ENCODE results near the gene KRT26.

The KRT26 gene

DNA sequence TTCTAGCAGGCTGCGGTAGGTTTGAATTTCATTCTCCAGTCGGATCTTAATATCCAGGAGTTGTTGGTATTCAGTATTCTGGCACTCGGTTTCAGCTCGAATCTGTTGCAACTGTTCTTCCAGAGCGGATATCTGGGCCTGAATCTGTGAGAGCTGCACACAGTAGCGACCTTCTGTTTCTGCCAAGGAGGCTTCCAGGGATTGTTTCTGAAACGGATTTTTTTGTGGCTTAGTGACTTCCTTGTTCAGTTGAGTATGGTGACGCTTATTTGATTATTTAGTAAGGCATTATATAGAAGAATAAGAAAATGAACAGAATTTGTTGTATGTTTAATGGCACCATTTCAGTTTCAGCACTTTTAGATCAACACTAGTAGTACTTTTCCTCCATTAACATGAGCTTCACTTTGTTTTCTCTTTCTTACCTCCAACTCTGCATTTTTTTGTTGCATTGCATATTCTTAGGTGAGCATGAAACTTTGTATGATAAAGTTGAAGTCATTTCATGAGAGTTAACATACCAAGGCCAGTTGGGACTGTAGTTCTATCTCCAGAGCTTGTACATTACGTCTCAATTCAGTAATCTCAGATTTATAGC is 47.6 kb upstream of the KRT26 start:
- H4K20me1 ChIP-seq (ENCODE audit: insufficient read depth, low read length) = no peaks in the 10 kb centered on the region
- H3K9ac ChIP-seq (ENCODE audit: low read depth, low read length) = peak overlapping the region; percentile 74
- H3K27me3 ChIP-seq (ENCODE audit: insufficient read depth, low read length, poor library complexity) = no peaks in the 10 kb centered on the region
- no peak for TF ChIP-seq EZH2 (IDR thresholded peaks at IDR 0.05; ENCODE audit: borderline replicate concordance, low read depth, low read length, severe bottlenecking)
- TF ChIP-seq, protein P1, sequence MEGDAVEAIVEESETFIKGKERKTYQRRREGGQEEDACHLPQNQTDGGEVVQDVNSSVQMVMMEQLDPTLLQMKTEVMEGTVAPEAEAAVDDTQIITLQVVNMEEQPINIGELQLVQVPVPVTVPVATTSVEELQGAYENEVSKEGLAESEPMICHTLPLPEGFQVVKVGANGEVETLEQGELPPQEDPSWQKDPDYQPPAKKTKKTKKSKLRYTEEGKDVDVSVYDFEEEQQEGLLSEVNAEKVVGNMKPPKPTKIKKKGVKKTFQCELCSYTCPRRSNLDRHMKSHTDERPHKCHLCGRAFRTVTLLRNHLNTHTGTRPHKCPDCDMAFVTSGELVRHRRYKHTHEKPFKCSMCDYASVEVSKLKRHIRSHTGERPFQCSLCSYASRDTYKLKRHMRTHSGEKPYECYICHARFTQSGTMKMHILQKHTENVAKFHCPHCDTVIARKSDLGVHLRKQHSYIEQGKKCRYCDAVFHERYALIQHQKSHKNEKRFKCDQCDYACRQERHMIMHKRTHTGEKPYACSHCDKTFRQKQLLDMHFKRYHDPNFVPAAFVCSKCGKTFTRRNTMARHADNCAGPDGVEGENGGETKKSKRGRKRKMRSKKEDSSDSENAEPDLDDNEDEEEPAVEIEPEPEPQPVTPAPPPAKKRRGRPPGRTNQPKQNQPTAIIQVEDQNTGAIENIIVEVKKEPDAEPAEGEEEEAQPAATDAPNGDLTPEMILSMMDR (IDR thresholded peaks at IDR 0.05; ENCODE audit: borderline replicate concordance, extremely low read depth, low read length, poor library complexity, severe bottlenecking) = no peak
- H3K36me3 ChIP-seq (ENCODE audit: insufficient read depth, low read length) = peaks cover 6% of the 10 kb centered on the region
- H3K27ac ChIP-seq (ENCODE audit: low read length) = peak overlapping the region; percentile 91
- ATAC-seq (ENCODE audit: insufficient read depth, low read depth) (no peak), DNase-seq (no peak)
- peaks cover 18% of the 10 kb centered on the region for H3K79me2 ChIP-seq (ENCODE audit: insufficient read depth, low read length)
- peak overlapping the region; percentile 93 for H2AFZ ChIP-seq (ENCODE audit: low read depth, low read length)
- peak overlapping the region; percentile 80 to 81 for H3K4me3 ChIP-seq (ENCODE audit: low read depth in 1 of 2, low read length in 2 of 2)
- peak overlapping the region; percentile 85 for H3K4me2 ChIP-seq (ENCODE audit: insufficient read depth, low read length)
- no peaks in the 10 kb centered on the region for H3K9me3 ChIP-seq (ENCODE audit: insufficient read depth, low read length, severe bottlenecking)
- peaks cover 28% of the 10 kb centered on the region for H3K4me1 ChIP-seq (ENCODE audit: insufficient read depth, low read length)

DNA sequence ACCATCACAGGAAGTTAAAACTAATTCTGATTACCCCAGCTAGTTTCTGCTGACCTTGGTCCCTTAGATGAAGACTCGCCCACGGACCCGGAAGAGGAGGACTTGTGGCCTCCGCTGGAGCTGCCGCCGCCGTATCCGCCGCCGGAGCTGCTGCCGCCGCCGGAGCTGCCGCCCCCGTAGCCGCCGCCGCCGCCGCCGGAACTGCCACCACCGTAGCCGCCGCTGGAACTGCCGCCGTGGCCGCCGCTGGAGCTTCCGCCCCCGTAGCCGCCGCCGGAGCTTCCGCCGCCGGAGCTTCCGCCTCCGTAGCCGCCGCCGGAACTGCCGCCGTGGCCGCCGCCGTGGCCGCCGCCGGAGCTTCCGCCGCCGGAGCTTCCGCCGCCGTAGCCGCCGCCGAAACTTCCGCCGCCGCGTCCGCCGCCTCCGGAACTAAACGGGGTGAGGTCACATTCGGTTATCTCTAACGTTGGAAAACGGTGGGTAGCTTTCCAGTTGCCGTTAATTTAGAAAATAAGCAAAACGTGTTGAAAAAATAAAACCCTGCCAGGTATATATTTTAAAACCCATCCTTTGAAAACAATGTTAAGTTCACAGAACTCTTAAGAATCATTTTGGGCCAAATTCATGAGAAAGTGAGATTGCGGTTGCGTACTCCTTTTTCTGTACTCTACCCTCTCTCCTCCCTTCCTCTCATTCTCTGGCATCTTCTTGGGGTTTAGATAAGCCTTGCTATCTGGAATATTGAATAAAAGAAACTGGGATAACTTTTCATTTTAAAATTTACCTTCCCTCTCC is 46.9 kb upstream of the KRT26 start:
- Histone ChIP-seq H3K79me2 (ENCODE audit: insufficient read depth, low read length) (peaks cover 18% of the 10 kb centered on the region), H3K36me3 (ENCODE audit: insufficient read depth, low read length) (peaks cover 6% of the 10 kb centered on the region), H3K4me1 (ENCODE audit: insufficient read depth, low read length) (peaks cover 28% of the 10 kb centered on the region), H3K4me3 (ENCODE audit: low read depth in 1 of 2, low read length in 2 of 2) (peak overlapping the region; percentile 80 to 97), H3K27ac (ENCODE audit: low read length) (peak overlapping the region; percentile 91), H2AFZ (ENCODE audit: low read depth, low read length) (peak overlapping the region; percentile 93), H3K9me3 (ENCODE audit: insufficient read depth, low read length, severe bottlenecking) (no peaks in the 10 kb centered on the region), H3K27me3 (ENCODE audit: insufficient read depth, low read length, poor library complexity) (no peaks in the 10 kb centered on the region), H4K20me1 (ENCODE audit: insufficient read depth, low read length) (no peaks in the 10 kb centered on the region), H3K9ac (ENCODE audit: low read depth, low read length) (peak overlapping the region; percentile 74), H3K4me2 (ENCODE audit: insufficient read depth, low read length) (peak overlapping the region; percentile 87)
- ATAC-seq (ENCODE audit: insufficient read depth, low read depth) (peak; percentile 93), DNase-seq (peak; percentile 88)
- no peak for TF ChIP-seq EZH2 (IDR thresholded peaks at IDR 0.05; ENCODE audit: borderline replicate concordance, low read depth, low read length, severe bottlenecking)
- TF ChIP-seq, protein P1 (IDR thresholded peaks at IDR 0.05; ENCODE audit: borderline replicate concordance, extremely low read depth, low read length, poor library complexity, severe bottlenecking) = no peak

DNA sequence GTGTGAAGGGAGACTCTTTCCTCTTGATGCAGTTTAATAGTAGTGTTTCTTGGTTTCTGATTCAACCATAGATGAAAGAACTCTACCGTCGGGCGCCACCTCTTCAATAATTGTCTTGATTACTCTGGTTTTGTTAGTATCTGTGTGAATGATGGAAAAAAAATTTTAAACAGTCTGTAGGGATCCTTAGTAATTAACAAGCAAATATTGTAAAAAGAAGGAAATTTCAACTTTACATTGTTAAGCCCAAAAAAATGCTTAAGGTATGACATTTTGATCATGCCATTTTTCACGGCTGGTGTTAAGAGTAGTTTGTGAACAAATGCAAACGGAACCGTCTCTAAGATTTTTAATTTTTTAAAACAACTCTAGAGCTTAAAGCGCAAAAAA is 46.3 kb upstream of the KRT26 start:
- TF ChIP-seq EZH2 (IDR thresholded peaks at IDR 0.05; ENCODE audit: borderline replicate concordance, low read depth, low read length, severe bottlenecking) = no peak
- H3K27ac ChIP-seq (ENCODE audit: low read length) = peak overlapping the region; percentile 75
- H2AFZ ChIP-seq (ENCODE audit: low read depth, low read length) = peak overlapping the region; percentile 71
- H3K27me3 ChIP-seq (ENCODE audit: insufficient read depth, low read length, poor library complexity) = no peaks in the 10 kb centered on the region
- H3K9me3 ChIP-seq (ENCODE audit: insufficient read depth, low read length, severe bottlenecking) = no peaks in the 10 kb centered on the region
- peaks cover 18% of the 10 kb centered on the region for H3K79me2 ChIP-seq (ENCODE audit: insufficient read depth, low read length)
- H3K4me2 ChIP-seq (ENCODE audit: insufficient read depth, low read length) = peak overlapping the region; percentile 87
- H3K4me1 ChIP-seq (ENCODE audit: insufficient read depth, low read length) = peaks cover 28% of the 10 kb centered on the region
- H3K9ac ChIP-seq (ENCODE audit: low read depth, low read length) = peak overlapping the region; percentile 74
- DNase-seq (no peak), ATAC-seq (ENCODE audit: insufficient read depth, low read depth) (no peak)
- no peaks in the 10 kb centered on the region for H4K20me1 ChIP-seq (ENCODE audit: insufficient read depth, low read length)
- H3K4me3 ChIP-seq (ENCODE audit: low read depth in 1 of 2, low read length in 2 of 2) = peak overlapping the region; percentile 80 to 97
- peaks cover 6% of the 10 kb centered on the region for H3K36me3 ChIP-seq (ENCODE audit: insufficient read depth, low read length)

DNA sequence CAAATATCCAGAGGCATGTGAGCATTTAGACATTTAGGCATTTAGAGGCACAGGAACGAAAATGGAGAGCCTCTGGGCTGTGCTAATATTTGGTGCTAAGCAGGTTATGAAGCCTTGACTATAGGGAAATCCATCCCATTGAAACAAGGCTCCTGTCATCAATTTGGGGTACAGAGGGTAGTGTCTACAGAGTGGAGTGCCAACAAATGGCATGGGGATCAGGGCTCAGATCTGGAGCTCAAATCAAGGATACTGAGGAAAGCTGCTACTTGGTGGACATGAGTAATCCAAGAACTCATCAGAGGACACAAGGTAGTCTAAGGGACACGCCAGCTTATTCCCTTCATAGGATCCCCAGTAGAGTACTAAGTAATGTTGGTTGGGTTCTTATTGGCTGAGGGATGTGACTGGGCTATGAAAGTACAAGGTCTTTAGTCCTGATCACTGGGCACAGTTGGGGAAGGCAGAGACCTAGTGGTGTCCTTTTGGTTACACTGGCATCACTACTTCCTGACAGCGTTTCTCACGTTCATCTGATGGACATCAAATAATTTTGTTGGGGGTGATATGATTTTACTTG is 45.2 kb upstream of the KRT26 start:
- H3K27me3 ChIP-seq (ENCODE audit: insufficient read depth, low read length, poor library complexity) = no peaks in the 10 kb centered on the region
- no peak overlapping the region for H3K9ac ChIP-seq (ENCODE audit: low read depth, low read length)
- DNase-seq = no peak
- peaks cover 28% of the 10 kb centered on the region for H3K4me1 ChIP-seq (ENCODE audit: insufficient read depth, low read length)
- no peak overlapping the region for H3K4me3 ChIP-seq (ENCODE audit: low read depth in 1 of 2, low read length in 2 of 2)
- H3K27ac ChIP-seq (ENCODE audit: low read length) = no peak overlapping the region
- peaks cover 18% of the 10 kb centered on the region for H3K79me2 ChIP-seq (ENCODE audit: insufficient read depth, low read length)
- no peaks in the 10 kb centered on the region for H4K20me1 ChIP-seq (ENCODE audit: insufficient read depth, low read length)
- H3K4me2 ChIP-seq (ENCODE audit: insufficient read depth, low read length) = peak overlapping the region; percentile 87; the same call in 1 of the 2 replicates
- H3K36me3 ChIP-seq (ENCODE audit: insufficient read depth, low read length) = peaks cover 6% of the 10 kb centered on the region
- no peak for ATAC-seq (ENCODE audit: insufficient read depth, low read depth)
- H2AFZ ChIP-seq (ENCODE audit: low read depth, low read length) = no peak overlapping the region
- no peaks in the 10 kb centered on the region for H3K9me3 ChIP-seq (ENCODE audit: insufficient read depth, low read length, severe bottlenecking)
- no peak for TF ChIP-seq EZH2 (IDR thresholded peaks at IDR 0.05; ENCODE audit: borderline replicate concordance, low read depth, low read length, severe bottlenecking)
- TF ChIP-seq, protein P1 (IDR thresholded peaks at IDR 0.05; ENCODE audit: borderline replicate concordance, extremely low read depth, low read length, poor library complexity, severe bottlenecking) = no peak

Data from DND-41 (cell line).